ENCODE measurements around the gene TREML1.

GRCh38 chr6:41160933-41161332 is 6.8 kb upstream of the TREML1 start:
- TF ChIP-seq ZNF274 (IDR thresholded peaks at IDR 0.05; ENCODE audit: low read depth, low read length) (no peak), SUZ12 (IDR thresholded peaks at IDR 0.05; ENCODE audit: extremely low read depth, insufficient read depth, insufficient read length) (no peak), YY1 (IDR thresholded peaks at IDR 0.05; ENCODE audit: insufficient read depth, insufficient read length) (no peak)
